ENCODE data around the gene ZNF212.
"Not testable (repeated sequence)": the region's sequence is repeated elsewhere in the genome, so short reads cannot be mapped to it uniquely, and the experiment has no call there.

ZNF212 gene

GRCh38 chr7:149253665-149254064 lies 14.2 kb downstream of the ZNF212 start:
- no peak for DNase-seq (ENCODE audit: low spot score)

- no peak for DNase-seq (ENCODE audit: low spot score)
Measured at GRCh38 chr7:149254181-149254858, 14.9 kb downstream of the ZNF212 start.

- no peak for DNase-seq (ENCODE audit: low spot score)
Measured at GRCh38 chr7:149255174-149255573, 15.7 kb downstream of the ZNF212 start.

GRCh38 chr7:149256568-149256967 lies 17.1 kb downstream of the ZNF212 start:
- no peak for DNase-seq (ENCODE audit: low spot score)

- no peak for DNase-seq (ENCODE audit: low spot score)
Measured at GRCh38 chr7:149257146-149257545, 17.7 kb downstream of the ZNF212 start.

GRCh38 chr7:149261316-149261828 lies 21.9 kb downstream of the ZNF212 start:
- DNase-seq (ENCODE audit: low spot score): no peak

- DNase-seq (ENCODE audit: low spot score): peak; percentile 89
Measured at GRCh38 chr7:149261829-149262617, 22.6 kb downstream of the ZNF212 start, which contains the start of gene ZNF783. TSS of gene ZNF783 (plus strand) at chr7:149262196. CDS start at chr7:149262334, 138 bp downstream.

- no peak for DNase-seq (ENCODE audit: low spot score)
Measured at GRCh38 chr7:149266451-149266850, 27.0 kb downstream of the ZNF212 start.

- DNase-seq (ENCODE audit: low spot score): no peak
Measured at GRCh38 chr7:149267733-149268132, 28.3 kb downstream of the ZNF212 start.

GRCh38 chr7:149274424-149274823 lies 35.0 kb downstream of the ZNF212 start:
- not testable (repeated sequence) for DNase-seq (ENCODE audit: low spot score)

GRCh38 chr7:149277871-149278270 lies 38.4 kb downstream of the ZNF212 start:
- DNase-seq (ENCODE audit: low spot score): no peak

GRCh38 chr7:149278396-149278795 lies 38.9 kb downstream of the ZNF212 start:
- DNase-seq (ENCODE audit: low spot score): no peak

- DNase-seq (ENCODE audit: low spot score): no peak
Measured at GRCh38 chr7:149279111-149279743, 39.8 kb downstream of the ZNF212 start.

- DNase-seq (ENCODE audit: low spot score): no peak
Measured at GRCh38 chr7:149280151-149280550, 40.7 kb downstream of the ZNF212 start.

- no peak for DNase-seq (ENCODE audit: low spot score)
Measured at GRCh38 chr7:149280661-149281507, 41.4 kb downstream of the ZNF212 start.

GRCh38 chr7:149281508-149282330 lies 42.3 kb downstream of the ZNF212 start:
- DNase-seq (ENCODE audit: low spot score): no peak

- no peak for DNase-seq (ENCODE audit: low spot score)
Measured at GRCh38 chr7:149282331-149282655, 42.8 kb downstream of the ZNF212 start.

GRCh38 chr7:149283321-149283720 lies 43.9 kb downstream of the ZNF212 start:
- DNase-seq (ENCODE audit: low spot score): no peak

- DNase-seq (ENCODE audit: low spot score): no peak
Measured at GRCh38 chr7:149284343-149284742, 44.9 kb downstream of the ZNF212 start.

GRCh38 chr7:149284850-149285585 lies 45.6 kb downstream of the ZNF212 start:
- DNase-seq (ENCODE audit: low spot score): peak; percentile 98
